GM23338 (cell line): Measurements from ENCODE around the gene EPHX1. TPM values are rescaled to one million over a fixed set of nuclear protein-coding genes. Genes with fewer than 3 reads are reported as not detected.

ENCODE experiments used
- ATAC-seq: fragments of 200-7000 bp; cut with Tn5 transposase; 3 replicates; pipeline ENCODE4 v1.9.1; 2020
- DNase-seq: peaks from one replicate; pipeline ENCODE4 v3.0.0-alpha.2; 2015; ENCODE audit warnings: low spot score
- H2AFZ ChIP-seq: fragments of 200-600 bp; sonication (generic); 2 replicates; pipeline ENCODE4 v1.8.0; 2016; ENCODE audit warnings: antibody characterized with exemption, mild to moderate bottlenecking, moderate library complexity
- H3F3A ChIP-seq: fragments of 200-600 bp; sonication (generic); replicated peaks from 2 replicates; pipeline ENCODE4 v1.8.0; 2017; ENCODE audit warnings: antibody characterized with exemption, mixed run types, low read depth
- H3K27ac ChIP-seq: fragments of 200-600 bp; sonication (generic); 2 replicates; pipeline ENCODE4 v1.6.1; 2016; ENCODE audit warnings: low read depth
- H3K27me3 ChIP-seq: fragments of 200-600 bp; sonication (generic); 2 replicates; pipeline ENCODE4 v1.8.0; 2016; ENCODE audit warnings: mild to moderate bottlenecking, mixed run types, moderate library complexity; ENCODE audit not compliant: insufficient read depth
- H3K36me3 ChIP-seq: fragments of 200-600 bp; sonication (generic); 2 replicates; pipeline ENCODE4 v1.8.0; 2016; ENCODE audit warnings: mild to moderate bottlenecking; ENCODE audit not compliant: insufficient read depth
- H3K4me1 ChIP-seq: fragments of 200-600 bp; sonication (generic); 2 replicates; pipeline ENCODE4 v1.8.0; 2016; ENCODE audit warnings: mild to moderate bottlenecking, moderate library complexity; ENCODE audit not compliant: insufficient read depth
- H3K4me2 ChIP-seq: fragments of 200-600 bp; sonication (generic); 2 replicates; pipeline ENCODE4 v1.7.1; 2017; ENCODE audit warnings: mixed run types
- H3K4me3 ChIP-seq: fragments of 200-600 bp; sonication (generic); 2 replicates; pipeline ENCODE4 v1.6.1; 2016; ENCODE audit warnings: mixed run types
- H3K79me2 ChIP-seq: fragments of 200-600 bp; sonication (generic); replicated peaks from 2 replicates; pipeline ENCODE4 v1.8.0; 2017; ENCODE audit warnings: mild to moderate bottlenecking; ENCODE audit not compliant: insufficient read depth
- H3K9me2 ChIP-seq: fragments of 200-600 bp; sonication (generic); 2 replicates; pipeline ENCODE4 v1.8.0; 2017; ENCODE audit not compliant: insufficient read depth
- H4K20me1 ChIP-seq: fragments of 200-600 bp; sonication (generic); replicated peaks from 2 replicates; pipeline ENCODE4 v1.8.0; 2017; ENCODE audit warnings: mild to moderate bottlenecking; ENCODE audit not compliant: insufficient read depth
- H3K27ac Mint-ChIP-seq: 2 replicates; pipeline ENCODE4 v1.8.0; 2020; ENCODE audit warnings: inconsistent platforms, mild to moderate bottlenecking, moderate library complexity, mixed read lengths
- H3K27me3 Mint-ChIP-seq: 3 replicates; pipeline ENCODE4 v1.8.0; 2022; ENCODE audit warnings: low read depth, mild to moderate bottlenecking, moderate library complexity, mixed read lengths, inconsistent platforms; ENCODE audit not compliant: insufficient read depth, poor library complexity
- H3K36me3 Mint-ChIP-seq: 3 replicates; pipeline ENCODE4 v1.8.0; 2021; ENCODE audit warnings: low read depth, mild to moderate bottlenecking, inconsistent platforms, moderate library complexity, mixed read lengths
- H3K4me1 Mint-ChIP-seq: 3 replicates; pipeline ENCODE4 v1.8.0; 2020; ENCODE audit warnings: mild to moderate bottlenecking, inconsistent platforms, mixed read lengths
- H3K4me3 Mint-ChIP-seq: 3 replicates; pipeline ENCODE4 v1.8.0; 2021; ENCODE audit warnings: moderate library complexity, mild to moderate bottlenecking, inconsistent platforms, mixed read lengths
- H3K9me3 Mint-ChIP-seq: 3 replicates; pipeline ENCODE4 v1.8.0; 2020; ENCODE audit warnings: moderate library complexity, mild to moderate bottlenecking, inconsistent platforms, mixed read lengths
- CTCF ChIP-seq, 2 experiments: fragments of 200-600 bp in 1 of 2; sonication (generic) in 1 of 2; conservative IDR thresholded peaks; 2 replicates each; pipeline versions ENCODE4 v1.5.1 to v1.6.1; 2016 to 2017; ENCODE audit warnings: antibody characterized with exemption in 2 of 2, low read depth in 2 of 2, mild to moderate bottlenecking in 2 of 2, moderate library complexity in 1 of 2
- ETS1 ChIP-seq: IDR thresholded peaks from 2 replicates; pipeline ENCODE4 v1.6.1; 2016; ENCODE audit warnings: antibody characterized with exemption
- JUNB ChIP-seq: IDR thresholded peaks from one replicate; pipeline ENCODE4 v1.6.1; 2016; ENCODE audit warnings: antibody characterized with exemption; ENCODE audit not compliant: unreplicated experiment
- REST ChIP-seq: IDR thresholded peaks from one replicate; pipeline ENCODE4 v1.6.1; 2018; ENCODE audit warnings: antibody characterized with exemption; ENCODE audit not compliant: unreplicated experiment
- polyA plus RNA-seq: library from polyadenylated mRNA; unstranded; fragments of >200 nt; fragmentation: Nextera tagmentation; extraction: Ambion mirVana; gene quantifications from 2 replicates; pipeline ENCODE4 v1.2.1, GENCODE V29; 2016
- total RNA-seq: library from RNA; depleted of rRNA; stranded (reverse); fragments of >200 nt; shearing (Covaris generic); gene quantifications from 2 replicates; pipeline ENCODE4 v1.2.3, GENCODE V29; 2014

Gene EPHX1
- total and polyA plus RNA-seq, 2 experiments from 2014 or later = 15.3 to 46.5 TPM

- no peak for TF ChIP-seq REST
Observed at GRCh38 chr1:225851805-225852204, 41.9 kb downstream of the EPHX1 start (continued).

GRCh38 chr1:225852413-225853124 lies 42.6 kb downstream of the EPHX1 start:
- ATAC-seq (no peak), DNase-seq (no peak)
- Histone ChIP-seq H3K4me2 (no peak overlapping the region), H3K27ac (no peak overlapping the region), H3F3A (peaks cover 6% of the 10 kb centered on the region), H3K79me2 (no peaks in the 10 kb centered on the region), H2AFZ (no peak overlapping the region), H3K9me2 (no peaks in the 10 kb centered on the region), H4K20me1 (peaks cover 3% of the 10 kb centered on the region), H3K36me3 (peaks cover 56% of the 10 kb centered on the region), H3K27me3 (no peaks in the 10 kb centered on the region), H3K4me1 (no peaks in the 10 kb centered on the region), H3K4me3 (no peak overlapping the region)
- H3K36me3 Mint-ChIP-seq = peaks cover 87% of the 10 kb centered on the region
- H3K27ac Mint-ChIP-seq = no peak overlapping the region
- peaks cover 19% of the 10 kb centered on the region for H3K9me3 Mint-ChIP-seq
- H3K4me1 Mint-ChIP-seq = peaks cover 15% of the 10 kb centered on the region; the same call in 2 of the 3 replicates
- no peak for TF ChIP-seq REST
- TF ChIP-seq JUNB = no peak
- no peak for TF ChIP-seq CTCF (conservative IDR thresholded peaks at IDR 0.05; ENCODE audit: low read depth in 2 of 2)
- no peak for TF ChIP-seq ETS1
- peaks cover 14% of the 10 kb centered on the region for H3K27me3 Mint-ChIP-seq
- no peak overlapping the region for H3K4me3 Mint-ChIP-seq
